ENCODE data around the gene TOMM22.

Gene TOMM22

GRCh38 chr22:38733724-38734381, 52.1 kb downstream of the TOMM22 start:
- DNase-seq (ENCODE audit: low spot score): no peak

GRCh38 chr22:38734421-38735100, 52.8 kb downstream of the TOMM22 start:
- no peak for DNase-seq (ENCODE audit: low spot score)

All from germinal center (tissue), 1 donor.